CD4-positive, alpha-beta memory T cell (primary cell): Measurements from ENCODE around the gene IRF9. TPM values are rescaled to one million over a fixed set of nuclear protein-coding genes. Genes with fewer than 3 reads are reported as not detected.

Experiments
- CTCF ChIA-PET: fragments of 350-600 bp; sonication (Branson Sonifier 250); formaldehyde crosslinking; loops from one replicate; lab custom pipeline; 2021; ENCODE audit warnings: inconsistent platforms; ENCODE audit not compliant: partially characterized antibody; lab: Charles Lee
- POLR2A ChIA-PET: fragments of 350-600 bp; sonication (Branson Sonifier 250); formaldehyde crosslinking; loops from one replicate; lab custom pipeline; 2021; ENCODE audit not compliant: partially characterized antibody; lab: Charles Lee
- DNase-seq, 5 donors: peaks; one replicate each; pipeline versions ENCODE4 v3.0.0 to v3.0.0-alpha.2; 2020 to 2022; ENCODE audit warnings: mixed read lengths in 1 of 5
- H3K27ac ChIP-seq: one replicate; pipeline ENCODE4 v1.7.0; 2013; ENCODE audit warnings: low read depth, low read length
- H3K27me3 ChIP-seq: 2 replicates; pipeline ENCODE4 v1.7.0; 2013; ENCODE audit warnings: mild to moderate bottlenecking, low read length, moderate library complexity; ENCODE audit not compliant: insufficient read depth
- H3K36me3 ChIP-seq: 2 replicates; pipeline ENCODE4 v1.7.0; 2013; ENCODE audit warnings: mild to moderate bottlenecking, low read length, moderate library complexity; ENCODE audit not compliant: insufficient read depth
- H3K4me1 ChIP-seq: 2 replicates; pipeline ENCODE4 v1.7.0; 2013; ENCODE audit warnings: mild to moderate bottlenecking, low read length, moderate library complexity; ENCODE audit not compliant: insufficient read depth
- H3K4me3 ChIP-seq, 2 donors: one replicate each; pipeline ENCODE4 v1.7.0; 2013; ENCODE audit warnings: low read length in 2 of 2, mild to moderate bottlenecking in 1 of 2
- H3K9me3 ChIP-seq, 2 donors: one replicate each; pipeline ENCODE4 v1.7.0; 2013; ENCODE audit warnings: low read length in 2 of 2, control low read depth in 1 of 2; ENCODE audit not compliant: control insufficient read depth in 1 of 2
- H3K27ac Mint-ChIP-seq, 7 donors: one replicate each; pipeline ENCODE4 v1.8.0; 2020 to 2021; ENCODE audit warnings: mixed read lengths in 7 of 7, mild to moderate bottlenecking in 6 of 7, inconsistent platforms in 3 of 7, moderate library complexity in 3 of 7
- H3K27me3 Mint-ChIP-seq, 2 donors: one replicate each; pipeline ENCODE4 v1.8.0; 2020 to 2021; ENCODE audit warnings: mixed read lengths in 2 of 2
- H3K36me3 Mint-ChIP-seq, 2 donors: one replicate each; pipeline ENCODE4 v1.8.0; 2020 to 2021; ENCODE audit warnings: mixed read lengths in 2 of 2, inconsistent platforms in 1 of 2, mild to moderate bottlenecking in 1 of 2
- H3K4me1 Mint-ChIP-seq, 4 donors: one replicate each; pipeline ENCODE4 v1.8.0; 2020 to 2021; ENCODE audit warnings: mixed read lengths in 4 of 4, mild to moderate bottlenecking in 1 of 4
- H3K4me3 Mint-ChIP-seq, 8 donors: one replicate each; pipeline ENCODE4 v1.8.0; 2020 to 2021; ENCODE audit warnings: mixed read lengths in 8 of 8, mild to moderate bottlenecking in 7 of 8, moderate library complexity in 6 of 8, inconsistent platforms in 3 of 8
- H3K9me3 Mint-ChIP-seq, 8 donors: one replicate each; pipeline ENCODE4 v1.8.0; 2020 to 2021; ENCODE audit warnings: mixed read lengths in 8 of 8, mild to moderate bottlenecking in 5 of 8, inconsistent platforms in 3 of 8, moderate library complexity in 1 of 8
- intact Hi-C: fragments of 100-400 bp; cut with micrococcal nuclease; formaldehyde crosslinking; loops from one replicate; pipeline ENCODE4 v1.15.1; 2023
- polyA plus RNA-seq, 2 donors: library from polyadenylated mRNA; unstranded; fragments of 300-500 nt; fragmentation: Illumina TruSeq; gene quantifications; one replicate each; pipeline ENCODE4 v1.2.3, GENCODE V29; 2021
- total RNA-seq, 2 experiments: library from RNA; stranded (reverse); gene quantifications; one replicate each; pipeline ENCODE4 v1.2.3, GENCODE V29; 2021

Gene IRF9
- total and polyA plus RNA-seq, 4 experiments from 2014 or later = 59.3 to 157 (median 137) TPM

GRCh38 chr14:24150567-24150966, 10.5 kb upstream of the IRF9 start:
- Histone ChIP-seq H3K27ac (no peak overlapping the region), H3K4me3 (no peak overlapping the region), H3K4me1 (peaks cover 35% of the 10 kb centered on the region), H3K36me3 (peaks cover 43% of the 10 kb centered on the region), H3K27me3 (no peaks in the 10 kb centered on the region), H3K9me3 (no peaks in the 10 kb centered on the region)
- peak overlapping the region in 4 of 8 donors; percentile 20 to 58 (median 48) for H3K4me3 Mint-ChIP-seq
- ChIA-PET CTCF (interaction anchor here (1.0 to 8.5 kb wide), 5 partner anchors 10 to 44 kb away, joined by 3 to 110 read pairs (median 5); partner anchors contain the start of genes IRF9 and PSME1), POLR2A (interaction anchor here (0.5 to 9.5 kb wide), 10 partner anchors 8 to 66 kb away, joined by 4 to 162 read pairs (median 5); partner anchors contain the start of genes DCAF11, EMC9, IPO4 and IRF9)
- H3K27ac Mint-ChIP-seq = peak overlapping the region in 6 of 7 donors; percentile 15 to 74 (median 40)
- H3K27me3 Mint-ChIP-seq = no peaks in the 10 kb centered on the region
- intact Hi-C loops = no loop called here
- H3K9me3 Mint-ChIP-seq = no peaks in the 10 kb centered on the region
- DNase-seq = no peak
- peaks cover 23 to 50% (median 34%) of the 10 kb centered on the region in 4 donors for H3K4me1 Mint-ChIP-seq
- H3K36me3 Mint-ChIP-seq = peaks cover 36 to 63% of the 10 kb centered on the region in 2 donors

GRCh38 chr14:24150993-24151392, 10.1 kb upstream of the IRF9 start:
- no peaks in the 10 kb centered on the region for H3K9me3 Mint-ChIP-seq
- ChIA-PET POLR2A (interaction anchor here (0.5 to 9.5 kb wide), 10 partner anchors 8 to 65 kb away, joined by 4 to 162 read pairs (median 5); partner anchors contain the start of genes DCAF11, EMC9, IPO4 and IRF9), CTCF (interaction anchor here (1.3 to 8.5 kb wide), 3 partner anchors 9 to 42 kb away, joined by 5 to 110 read pairs (median 7); partner anchors contain the start of genes IRF9 and PSME1)
- peaks cover 30% of the 10 kb centered on the region for H3K4me1 ChIP-seq
- peaks cover 48% of the 10 kb centered on the region for H3K36me3 ChIP-seq
- DNase-seq = no peak
- intact Hi-C loops = no loop called here
- H3K27ac Mint-ChIP-seq = peak overlapping the region in 5 of 7 donors; percentile 15 to 74 (median 31)
- H3K4me3 Mint-ChIP-seq = peak overlapping the region in 1 of 8 donors; percentile 52
- no peaks in the 10 kb centered on the region for H3K27me3 Mint-ChIP-seq
- no peak overlapping the region for H3K27ac ChIP-seq
- H3K9me3 ChIP-seq = no peaks in the 10 kb centered on the region
- no peak overlapping the region for H3K4me3 ChIP-seq
- H3K36me3 Mint-ChIP-seq = peaks cover 40 to 63% of the 10 kb centered on the region in 2 donors
- peaks cover 19 to 46% (median 31%) of the 10 kb centered on the region in 4 donors for H3K4me1 Mint-ChIP-seq
- H3K27me3 ChIP-seq = no peaks in the 10 kb centered on the region

GRCh38 chr14:24151404-24152080, 9.5 kb upstream of the IRF9 start:
- Histone ChIP-seq H3K4me1 (peaks cover 27% of the 10 kb centered on the region), H3K27ac (no peak overlapping the region), H3K9me3 (no peaks in the 10 kb centered on the region), H3K4me3 (no peak overlapping the region), H3K27me3 (no peaks in the 10 kb centered on the region), H3K36me3 (peaks cover 52% of the 10 kb centered on the region)
- ChIA-PET CTCF (interaction anchor here (1.3 to 8.5 kb wide), 3 partner anchors 9 to 43 kb away, joined by 5 to 110 read pairs (median 7); partner anchors contain the start of genes IRF9 and PSME1), POLR2A (interaction anchor here (1.0 to 9.5 kb wide), 6 partner anchors 7 to 65 kb away, joined by 4 to 162 read pairs (median 11); partner anchors contain the start of genes DCAF11, EMC9, IRF9 and MDP1)
- H3K27ac Mint-ChIP-seq = peak overlapping the region in 4 of 7 donors; percentile 3 to 74 (median 28)
- DNase-seq = no peak
- peaks cover 18 to 40% (median 28%) of the 10 kb centered on the region in 4 donors for H3K4me1 Mint-ChIP-seq
- H3K9me3 Mint-ChIP-seq = no peaks in the 10 kb centered on the region
- no peak overlapping the region for H3K4me3 Mint-ChIP-seq
- H3K27me3 Mint-ChIP-seq = no peaks in the 10 kb centered on the region
- H3K36me3 Mint-ChIP-seq = peaks cover 40 to 59% of the 10 kb centered on the region in 2 donors
- intact Hi-C loops = no loop called here

- ChIA-PET CTCF (interaction anchor here (0.7 to 2.0 kb wide), 5 partner anchors 9 to 105 kb away, joined by 3 to 5 read pairs (median 3); partner anchors contain the start of gene PSME2), POLR2A (interaction anchor here (1.0 to 9.5 kb wide), 6 partner anchors 8 to 281 kb away, joined by 3 to 162 read pairs (median 4); partner anchors contain the start of genes DCAF11, EMC9, NRL and PSME2)
- Mint-ChIP-seq H3K27me3 (no peaks in the 10 kb centered on the region), H3K27ac (peak overlapping the region in 3 of 7 donors; percentile 13 to 73 (median 73)), H3K36me3 (peaks cover 41 to 63% of the 10 kb centered on the region in 2 donors), H3K9me3 (no peaks in the 10 kb centered on the region), H3K4me1 (peaks cover 2 to 20% (median 12%) of the 10 kb centered on the region in 4 donors), H3K4me3 (no peak overlapping the region)
- Histone ChIP-seq H3K27ac (no peak overlapping the region), H3K9me3 (no peaks in the 10 kb centered on the region), H3K36me3 (peaks cover 64% of the 10 kb centered on the region), H3K27me3 (no peaks in the 10 kb centered on the region), H3K4me3 (no peak overlapping the region), H3K4me1 (peaks cover 4% of the 10 kb centered on the region)
- intact Hi-C loops = no loop called here
- DNase-seq = no peak
Observed at GRCh38 chr14:24155100-24155499, 6.0 kb upstream of the IRF9 start.

GRCh38 chr14:24156840-24157239, 4.2 kb upstream of the IRF9 start:
- peaks cover 12% of the 10 kb centered on the region for H3K4me1 ChIP-seq
- peak overlapping the region in 6 of 7 donors; percentile 20 to 85 (median 64) for H3K27ac Mint-ChIP-seq
- DNase-seq = no peak
- intact Hi-C loops = no loop called here
- no peaks in the 10 kb centered on the region for H3K9me3 Mint-ChIP-seq
- H3K9me3 ChIP-seq = no peaks in the 10 kb centered on the region
- H3K27me3 ChIP-seq = no peaks in the 10 kb centered on the region
- peaks cover 52% of the 10 kb centered on the region for H3K36me3 ChIP-seq
- ChIA-PET CTCF (interaction anchor here (0.6 to 6.9 kb wide), 2 partner anchors 8 to 189 kb away, joined by 3 to 110 read pairs; partner anchors contain the start of genes PSME2 and RNF31), POLR2A (interaction anchor here (9.5 kb wide), 1 partner anchor 9 kb away, joined by 162 read pairs; the partner anchor contains the start of genes PSME2 and RNF31)
- no peak overlapping the region for H3K4me3 ChIP-seq
- H3K27me3 Mint-ChIP-seq = no peaks in the 10 kb centered on the region
- H3K4me3 Mint-ChIP-seq = peak overlapping the region in 1 of 8 donors; percentile 32
- H3K36me3 Mint-ChIP-seq = peaks cover 39 to 67% of the 10 kb centered on the region in 2 donors
- H3K27ac ChIP-seq = no peak overlapping the region
- H3K4me1 Mint-ChIP-seq = peaks cover 11 to 28% (median 18%) of the 10 kb centered on the region in 4 donors

GRCh38 chr14:24157331-24157730, 3.7 kb upstream of the IRF9 start:
- peaks cover 16 to 33% (median 21%) of the 10 kb centered on the region in 4 donors for H3K4me1 Mint-ChIP-seq
- Histone ChIP-seq H3K9me3 (no peaks in the 10 kb centered on the region), H3K27me3 (no peaks in the 10 kb centered on the region), H3K4me3 (no peak overlapping the region), H3K36me3 (peaks cover 49% of the 10 kb centered on the region), H3K27ac (no peak overlapping the region), H3K4me1 (peaks cover 17% of the 10 kb centered on the region)
- no peak overlapping the region for H3K4me3 Mint-ChIP-seq
- H3K27me3 Mint-ChIP-seq = no peaks in the 10 kb centered on the region
- POLR2A ChIA-PET = interaction anchor here (0.9 to 9.5 kb wide), 2 partner anchors 10 to 42 kb away, joined by 3 to 162 read pairs; partner anchors contain the start of genes NRL, PSME2 and RNF31
- DNase-seq = no peak
- H3K9me3 Mint-ChIP-seq = no peaks in the 10 kb centered on the region
- intact Hi-C loops = no loop called here
- H3K36me3 Mint-ChIP-seq = peaks cover 40 to 69% of the 10 kb centered on the region in 2 donors
- CTCF ChIA-PET = interaction anchor here (0.6 to 6.9 kb wide), 4 partner anchors 9 to 189 kb away, joined by 3 to 110 read pairs (median 3); partner anchors contain the start of genes PSME2 and RNF31
- H3K27ac Mint-ChIP-seq = peak overlapping the region in 4 of 7 donors; percentile 56 to 85 (median 66)
